ENCODE data around the gene MCM3. TPM values are rescaled to one million over a fixed set of nuclear protein-coding genes. Genes with fewer than 3 reads are reported as not detected.

Gene MCM3
- total RNA-seq, 3 donors from 2014 or later (not counting 1 experiment from before 2014, with no cell fraction given): 26.4 to 46.2 (median 31.5) TPM

DNA sequence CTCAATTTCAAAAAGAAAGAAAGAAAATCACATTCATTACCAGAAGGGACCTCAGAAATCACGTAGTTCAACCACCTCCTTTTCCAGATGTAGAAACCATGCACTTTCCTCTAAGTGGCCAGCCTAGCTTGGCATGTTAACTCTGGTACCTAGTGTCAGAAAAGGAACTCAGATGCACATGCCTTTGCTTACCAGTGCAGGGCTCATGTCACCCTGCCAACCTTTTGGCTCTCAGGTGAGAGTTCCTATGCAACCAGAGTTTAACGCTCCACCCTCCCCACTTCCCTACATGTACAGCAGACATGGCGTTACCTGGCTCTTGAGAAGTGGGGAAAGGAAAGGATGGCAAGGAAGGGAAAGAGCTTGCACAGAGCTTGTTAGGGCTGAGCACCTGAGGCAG lies 23.9 kb downstream of the MCM3 start:
- Mint-ChIP-seq H3K9me3 (no peaks in the 10 kb centered on the region), H3K4me3 (no peak overlapping the region), H3K4me1 (peaks cover 0 to 5% of the 10 kb centered on the region in 2 donors), H3K27me3 (ENCODE audit: low read depth in 2 of 2) (peaks cover 0 to 2% of the 10 kb centered on the region in 2 donors), H3K36me3 (peaks cover 5% of the 10 kb centered on the region), H3K27ac (no peak overlapping the region)
- intact Hi-C loops (cut with micrococcal nuclease): loop anchor here (5.0 kb wide), 2 partner anchors 158 to 403 kb away; no protein-coding TSS in a partner anchor
- Histone ChIP-seq H3K36me3 (ENCODE audit: control insufficient read depth, insufficient read depth, low read length) (peaks cover 38% of the 10 kb centered on the region), H3K27me3 (ENCODE audit: control insufficient read depth, insufficient read depth, low read length) (peaks cover 4% of the 10 kb centered on the region), H3K27ac (ENCODE audit: low read length) (no peak overlapping the region), H3K4me1 (ENCODE audit: control insufficient read depth, insufficient read depth, low read length) (no peaks in the 10 kb centered on the region), H3K9me3 (ENCODE audit: control insufficient read depth, insufficient read depth, low read length) (no peaks in the 10 kb centered on the region), H3K4me3 (ENCODE audit: low read length) (no peak overlapping the region)
- no peak for ATAC-seq
- WGBS (ENCODE audit: insufficient coverage): 95% methylated on average over 1 of the region's 3 CpGs
- TF ChIP-seq, protein P1, sequence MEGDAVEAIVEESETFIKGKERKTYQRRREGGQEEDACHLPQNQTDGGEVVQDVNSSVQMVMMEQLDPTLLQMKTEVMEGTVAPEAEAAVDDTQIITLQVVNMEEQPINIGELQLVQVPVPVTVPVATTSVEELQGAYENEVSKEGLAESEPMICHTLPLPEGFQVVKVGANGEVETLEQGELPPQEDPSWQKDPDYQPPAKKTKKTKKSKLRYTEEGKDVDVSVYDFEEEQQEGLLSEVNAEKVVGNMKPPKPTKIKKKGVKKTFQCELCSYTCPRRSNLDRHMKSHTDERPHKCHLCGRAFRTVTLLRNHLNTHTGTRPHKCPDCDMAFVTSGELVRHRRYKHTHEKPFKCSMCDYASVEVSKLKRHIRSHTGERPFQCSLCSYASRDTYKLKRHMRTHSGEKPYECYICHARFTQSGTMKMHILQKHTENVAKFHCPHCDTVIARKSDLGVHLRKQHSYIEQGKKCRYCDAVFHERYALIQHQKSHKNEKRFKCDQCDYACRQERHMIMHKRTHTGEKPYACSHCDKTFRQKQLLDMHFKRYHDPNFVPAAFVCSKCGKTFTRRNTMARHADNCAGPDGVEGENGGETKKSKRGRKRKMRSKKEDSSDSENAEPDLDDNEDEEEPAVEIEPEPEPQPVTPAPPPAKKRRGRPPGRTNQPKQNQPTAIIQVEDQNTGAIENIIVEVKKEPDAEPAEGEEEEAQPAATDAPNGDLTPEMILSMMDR (IDR thresholded peaks at IDR 0.05): no peak
- DNase-seq: no peak

GRCh38 chr6:52255434-52255833 lies 29.1 kb downstream of the MCM3 start:
- ATAC-seq (no peak), DNase-seq (no peak)
- Mint-ChIP-seq H3K4me1 (peaks cover 0 to 4% of the 10 kb centered on the region in 2 donors), H3K9me3 (no peaks in the 10 kb centered on the region), H3K4me3 (no peak overlapping the region), H3K36me3 (no peaks in the 10 kb centered on the region), H3K27ac (no peak overlapping the region), H3K27me3 (ENCODE audit: low read depth in 2 of 2) (peaks cover 31 to 52% of the 10 kb centered on the region in 2 donors)
- Histone ChIP-seq H3K27me3 (ENCODE audit: control insufficient read depth, insufficient read depth, low read length) (peaks cover 16% of the 10 kb centered on the region), H3K9me3 (ENCODE audit: control insufficient read depth, insufficient read depth, low read length) (no peaks in the 10 kb centered on the region), H3K4me1 (ENCODE audit: control insufficient read depth, insufficient read depth, low read length) (no peaks in the 10 kb centered on the region), H3K27ac (ENCODE audit: low read length) (no peak overlapping the region), H3K36me3 (ENCODE audit: control insufficient read depth, insufficient read depth, low read length) (no peaks in the 10 kb centered on the region), H3K4me3 (ENCODE audit: low read length) (no peak overlapping the region)
- intact Hi-C loops (cut with micrococcal nuclease): no loop called here
- 96% methylated on average over 2 of the region's 2 CpGs for WGBS (ENCODE audit: insufficient coverage)
- TF ChIP-seq, protein P1 (IDR thresholded peaks at IDR 0.05): no peak

- Histone ChIP-seq H3K27me3 (ENCODE audit: control insufficient read depth, insufficient read depth, low read length) (peaks cover 16% of the 10 kb centered on the region), H3K4me3 (ENCODE audit: low read length) (no peak overlapping the region), H3K9me3 (ENCODE audit: control insufficient read depth, insufficient read depth, low read length) (no peaks in the 10 kb centered on the region), H3K27ac (ENCODE audit: low read length) (no peak overlapping the region), H3K36me3 (ENCODE audit: control insufficient read depth, insufficient read depth, low read length) (no peaks in the 10 kb centered on the region), H3K4me1 (ENCODE audit: control insufficient read depth, insufficient read depth, low read length) (no peaks in the 10 kb centered on the region)
- intact Hi-C loops (cut with micrococcal nuclease): no loop called here
- no peak for ATAC-seq
- 88% methylated on average over 8 of the region's 8 CpGs for WGBS (ENCODE audit: insufficient coverage)
- Mint-ChIP-seq H3K4me1 (peaks cover 0 to 4% of the 10 kb centered on the region in 2 donors), H3K4me3 (no peak overlapping the region), H3K9me3 (no peaks in the 10 kb centered on the region), H3K27ac (no peak overlapping the region), H3K27me3 (ENCODE audit: low read depth in 2 of 2) (peaks cover 34 to 57% of the 10 kb centered on the region in 2 donors), H3K36me3 (no peaks in the 10 kb centered on the region)
- TF ChIP-seq, protein P1 (IDR thresholded peaks at IDR 0.05): no peak
- no peak for DNase-seq
Measured at GRCh38 chr6:52254731-52255378, 29.7 kb downstream of the MCM3 start.

- Mint-ChIP-seq H3K36me3 (no peaks in the 10 kb centered on the region), H3K4me3 (no peak overlapping the region), H3K4me1 (peaks cover 0 to 4% of the 10 kb centered on the region in 2 donors), H3K27me3 (ENCODE audit: low read depth in 2 of 2) (peaks cover 37 to 68% of the 10 kb centered on the region in 2 donors), H3K9me3 (no peaks in the 10 kb centered on the region), H3K27ac (no peak overlapping the region)
- intact Hi-C loops (cut with micrococcal nuclease): no loop called here
- no peaks in the 10 kb centered on the region for H3K4me1 ChIP-seq (ENCODE audit: control insufficient read depth, insufficient read depth, low read length)
- WGBS (ENCODE audit: insufficient coverage): 41% methylated on average over 8 of the region's 9 CpGs
- no peak for ATAC-seq
- no peaks in the 10 kb centered on the region for H3K9me3 ChIP-seq (ENCODE audit: control insufficient read depth, insufficient read depth, low read length)
- TF ChIP-seq, protein P1 (IDR thresholded peaks at IDR 0.05): no peak
- peak in 1 of 2 donors; percentile 13 for DNase-seq
- no peak overlapping the region for H3K4me3 ChIP-seq (ENCODE audit: low read length)
- no peak overlapping the region for H3K27ac ChIP-seq (ENCODE audit: low read length)
- H3K27me3 ChIP-seq (ENCODE audit: control insufficient read depth, insufficient read depth, low read length): peaks cover 21% of the 10 kb centered on the region
- H3K36me3 ChIP-seq (ENCODE audit: control insufficient read depth, insufficient read depth, low read length): no peaks in the 10 kb centered on the region
Measured at GRCh38 chr6:52253494-52253893, 31.0 kb downstream of the MCM3 start.

All from natural killer cell (primary cell).